Measurements from ENCODE around the gene EFR3B. TPM values are rescaled to one million over a fixed set of nuclear protein-coding genes. Genes with fewer than 3 reads are reported as not detected.
"Not testable (repeated sequence)": the region's sequence is repeated elsewhere in the genome, so short reads cannot be mapped to it uniquely, and the experiment has no call there.

EFR3B gene
- total RNA-seq, 2 experiments from 2014 or later, result 1.0 to 1.1 TPM

- intact Hi-C loops (cut with DNase I, micrococcal nuclease), result no loop called here
- Mint-ChIP-seq H3K4me1 (no peaks in the 10 kb centered on the region), H3K4me3 (no peak overlapping the region), H3K9me3 (ENCODE audit: low read depth) (no peaks in the 10 kb centered on the region), H3K27me3 (peaks cover 2% of the 10 kb centered on the region), H3K27ac (no peak overlapping the region), H3K36me3 (ENCODE audit: low read depth) (no peaks in the 10 kb centered on the region)
- ATAC-seq (no peak), DNase-seq (no peak)
- POLR2A ChIA-PET, result no interaction called here
- CTCF ChIA-PET, result interaction anchor here (0.6 kb wide), 1 partner anchor 25 kb away, joined by 3 read pairs; no protein-coding TSS in a partner anchor
Measured at GRCh38 chr2:25088817-25089516, 47.1 kb downstream of the EFR3B start.

- Mint-ChIP-seq H3K27ac (no peak overlapping the region), H3K36me3 (ENCODE audit: low read depth) (no peaks in the 10 kb centered on the region), H3K4me3 (no peak overlapping the region), H3K27me3 (peaks cover 2% of the 10 kb centered on the region), H3K9me3 (ENCODE audit: low read depth) (no peaks in the 10 kb centered on the region), H3K4me1 (no peaks in the 10 kb centered on the region)
- CTCF ChIA-PET, result interaction anchor here (0.6 kb wide), 1 partner anchor 25 kb away, joined by 3 read pairs; no protein-coding TSS in a partner anchor
- no peak for ATAC-seq
- intact Hi-C loops (cut with DNase I, micrococcal nuclease), result no loop called here
- DNase-seq, result no peak
- POLR2A ChIA-PET, result no interaction called here
Measured at GRCh38 chr2:25089605-25090315, 47.9 kb downstream of the EFR3B start.

GRCh38 chr2:25090801-25091200, 48.9 kb downstream of the EFR3B start:
- H3K27ac Mint-ChIP-seq, result no peak overlapping the region
- POLR2A ChIA-PET, result no interaction called here
- CTCF ChIA-PET, result interaction anchor here (0.5 kb wide), 1 partner anchor 263 kb away, joined by 3 read pairs; no protein-coding TSS in a partner anchor
- no peaks in the 10 kb centered on the region for H3K9me3 Mint-ChIP-seq (ENCODE audit: low read depth)
- no peak overlapping the region for H3K4me3 Mint-ChIP-seq
- intact Hi-C loops (cut with DNase I, micrococcal nuclease), result no loop called here
- H3K4me1 Mint-ChIP-seq, result no peaks in the 10 kb centered on the region
- no peaks in the 10 kb centered on the region for H3K27me3 Mint-ChIP-seq
- no peak for DNase-seq
- H3K36me3 Mint-ChIP-seq (ENCODE audit: low read depth), result no peaks in the 10 kb centered on the region
- no peak for ATAC-seq

- Mint-ChIP-seq H3K9me3 (ENCODE audit: low read depth) (no peaks in the 10 kb centered on the region), H3K36me3 (ENCODE audit: low read depth) (no peaks in the 10 kb centered on the region), H3K27ac (no peak overlapping the region), H3K27me3 (no peaks in the 10 kb centered on the region), H3K4me1 (no peaks in the 10 kb centered on the region), H3K4me3 (no peak overlapping the region)
- intact Hi-C loops (cut with DNase I, micrococcal nuclease), result no loop called here
- no peak for DNase-seq
- POLR2A ChIA-PET, result no interaction called here
- ATAC-seq, result no peak
- CTCF ChIA-PET, result interaction anchor here (0.5 kb wide), 1 partner anchor 263 kb away, joined by 3 read pairs; no protein-coding TSS in a partner anchor
Measured at GRCh38 chr2:25091265-25091664, 49.4 kb downstream of the EFR3B start.

- POLR2A ChIA-PET, result no interaction called here
- H3K36me3 Mint-ChIP-seq (ENCODE audit: low read depth), result no peaks in the 10 kb centered on the region
- no peak overlapping the region for H3K27ac Mint-ChIP-seq
- intact Hi-C loops (cut with DNase I, micrococcal nuclease), result no loop called here
- H3K4me3 Mint-ChIP-seq, result no peak overlapping the region
- peaks cover 2% of the 10 kb centered on the region for H3K27me3 Mint-ChIP-seq
- CTCF ChIA-PET, result no interaction called here
- no peak for ATAC-seq
- peaks cover 16% of the 10 kb centered on the region for H3K4me1 Mint-ChIP-seq
- DNase-seq, result no peak
- H3K9me3 Mint-ChIP-seq (ENCODE audit: low read depth), result peaks cover 13% of the 10 kb centered on the region
Measured at GRCh38 chr2:25098056-25098455, 56.2 kb downstream of the EFR3B start.

GRCh38 chr2:25098670-25099486, 57.0 kb downstream of the EFR3B start:
- ChIA-PET POLR2A (no interaction called here), CTCF (interaction anchor here (0.9 kb wide), 1 partner anchor 124 kb away, joined by 3 read pairs; no protein-coding TSS in a partner anchor)
- intact Hi-C loops (cut with DNase I, micrococcal nuclease), result no loop called here
- ATAC-seq, result no peak
- Mint-ChIP-seq H3K36me3 (ENCODE audit: low read depth) (no peaks in the 10 kb centered on the region), H3K27ac (no peak overlapping the region), H3K9me3 (ENCODE audit: low read depth) (peaks cover 13% of the 10 kb centered on the region), H3K27me3 (peaks cover 2% of the 10 kb centered on the region), H3K4me3 (no peak overlapping the region), H3K4me1 (peaks cover 18% of the 10 kb centered on the region)
- DNase-seq, result no peak

GRCh38 chr2:25102352-25102751, 60.5 kb downstream of the EFR3B start:
- not testable (repeated sequence) for H3K36me3 Mint-ChIP-seq (ENCODE audit: low read depth); H3K27ac Mint-ChIP-seq; H3K27me3 Mint-ChIP-seq; H3K4me3 Mint-ChIP-seq
- ATAC-seq, result peak; percentile 96
- intact Hi-C loops (cut with DNase I, micrococcal nuclease), result loop anchor here (1.0 to 10.0 kb wide), 4 partner anchors 58 to 548 kb away; partner anchors contain the start of gene EFR3B (in 2 of the 2)
- ChIA-PET CTCF (interaction anchor here (0.6 to 1.6 kb wide), 3 partner anchors 24 to 130 kb away, joined by 3 to 8 read pairs (median 5); no protein-coding TSS in a partner anchor), POLR2A (interaction anchor here (0.6 kb wide), 1 partner anchor 136 kb away, joined by 10 read pairs; no protein-coding TSS in a partner anchor)
- Mint-ChIP-seq H3K9me3 (ENCODE audit: low read depth) (peaks cover 13% of the 10 kb centered on the region), H3K4me1 (peaks cover 26% of the 10 kb centered on the region)
- peak; percentile 78 for DNase-seq

GRCh38 chr2:25103287-25103871, 61.5 kb downstream of the EFR3B start:
- Mint-ChIP-seq H3K9me3 (ENCODE audit: low read depth) (peaks cover 13% of the 10 kb centered on the region), H3K4me3 (no peak overlapping the region), H3K36me3 (ENCODE audit: low read depth) (no peaks in the 10 kb centered on the region), H3K27ac (peak overlapping the region; percentile 13), H3K27me3 (peaks cover 6% of the 10 kb centered on the region), H3K4me1 (peaks cover 26% of the 10 kb centered on the region)
- ChIA-PET CTCF (interaction anchor here (0.6 kb wide), 1 partner anchor 25 kb away, joined by 5 read pairs; no protein-coding TSS in a partner anchor), POLR2A (no interaction called here)
- DNase-seq, result no peak
- intact Hi-C loops (cut with DNase I, micrococcal nuclease), result loop anchor here in 1 of 2 experiments (10.0 kb wide), 2 partner anchors 59 to 549 kb away; partner anchors contain the start of gene EFR3B
- ATAC-seq, result no peak

- peaks cover 6% of the 10 kb centered on the region for H3K27me3 Mint-ChIP-seq
- H3K27ac Mint-ChIP-seq, result no peak overlapping the region
- POLR2A ChIA-PET, result no interaction called here
- intact Hi-C loops (cut with DNase I, micrococcal nuclease), result loop anchor here in 1 of 2 experiments (10.0 kb wide), 2 partner anchors 60 to 550 kb away; partner anchors contain the start of gene EFR3B
- ATAC-seq (no peak), DNase-seq (no peak)
- H3K4me1 Mint-ChIP-seq, result peaks cover 29% of the 10 kb centered on the region
- H3K36me3 Mint-ChIP-seq (ENCODE audit: low read depth), result no peaks in the 10 kb centered on the region
- CTCF ChIA-PET, result interaction anchor here (0.6 to 2.9 kb wide), 3 partner anchors 24 to 1499 kb away, joined by 4 to 15 read pairs (median 6); no protein-coding TSS in a partner anchor
- H3K9me3 Mint-ChIP-seq (ENCODE audit: low read depth), result peaks cover 13% of the 10 kb centered on the region
- H3K4me3 Mint-ChIP-seq, result no peak overlapping the region
Measured at GRCh38 chr2:25104736-25105135, 62.9 kb downstream of the EFR3B start.

- ChIA-PET CTCF (interaction anchor here (0.9 to 2.9 kb wide), 3 partner anchors 23 to 130 kb away, joined by 5 to 15 read pairs (median 6); no protein-coding TSS in a partner anchor), POLR2A (interaction anchor here (0.6 kb wide), 1 partner anchor 230 kb away, joined by 7 read pairs; no protein-coding TSS in a partner anchor)
- H3K27me3 Mint-ChIP-seq, result peaks cover 6% of the 10 kb centered on the region
- no peak overlapping the region for H3K27ac Mint-ChIP-seq
- intact Hi-C loops (cut with DNase I, micrococcal nuclease), result loop anchor here in 1 of 2 experiments (10.0 kb wide), 2 partner anchors 61 to 551 kb away; partner anchors contain the start of gene EFR3B
- H3K4me1 Mint-ChIP-seq, result peaks cover 29% of the 10 kb centered on the region
- DNase-seq (peak; percentile 51), ATAC-seq (peak; percentile 40)
- H3K4me3 Mint-ChIP-seq, result no peak overlapping the region
- H3K9me3 Mint-ChIP-seq (ENCODE audit: low read depth), result peaks cover 13% of the 10 kb centered on the region
- H3K36me3 Mint-ChIP-seq (ENCODE audit: low read depth), result no peaks in the 10 kb centered on the region
Measured at GRCh38 chr2:25105336-25106085, 63.6 kb downstream of the EFR3B start.
